IMR-90 (cell line): ENCODE data around the gene CADM1.

Source experiments
- BHLHE40 ChIP-seq: fragments of 150-350 bp; IDR thresholded peaks from 2 replicates; pipeline ENCODE4 v1.6.1; 2016; ENCODE audit warnings: mild to moderate bottlenecking, low read depth, low read length
- CEBPB ChIP-seq: IDR thresholded peaks from 2 replicates; pipeline ENCODE4 v1.6.1; 2012; ENCODE audit warnings: low read depth, low read length, improper control_type of control experiment
- CHD1 ChIP-seq: IDR thresholded peaks from 2 replicates; pipeline ENCODE4 v1.6.1; 2012; ENCODE audit warnings: low read depth, low read length, improper control_type of control experiment
- CTCF ChIP-seq: conservative IDR thresholded peaks from 2 replicates; pipeline ENCODE4 v1.5.1; 2012; ENCODE audit warnings: mild to moderate bottlenecking, low read depth, low read length, improper control_type of control experiment
- MAFK ChIP-seq: IDR thresholded peaks from 2 replicates; pipeline ENCODE4 v1.6.1; 2012; ENCODE audit warnings: low read depth, low read length, improper control_type of control experiment
- MAZ ChIP-seq: IDR thresholded peaks from 2 replicates; pipeline ENCODE4 v1.6.1; 2012; ENCODE audit warnings: low read depth, mild to moderate bottlenecking, low read length, improper control_type of control experiment, moderate library complexity, borderline replicate concordance
- POLR2A ChIP-seq: IDR thresholded peaks from 2 replicates; pipeline ENCODE4 v1.6.1; 2012; ENCODE audit warnings: mild to moderate bottlenecking, low read depth, low read length
- RAD21 ChIP-seq: IDR thresholded peaks from 2 replicates; pipeline ENCODE4 v1.6.1; 2012; ENCODE audit warnings: low read length, improper control_type of control experiment
- RCOR1 ChIP-seq: IDR thresholded peaks from 2 replicates; pipeline ENCODE4 v1.6.1; 2012; ENCODE audit warnings: mild to moderate bottlenecking, low read length, improper control_type of control experiment; ENCODE audit not compliant: insufficient replicate concordance
- SMC3 ChIP-seq: fragments of 150-350 bp; IDR thresholded peaks from 2 replicates; pipeline ENCODE4 v1.6.1; 2016; ENCODE audit warnings: low read depth, mild to moderate bottlenecking, antibody characterized with exemption, low read length, moderate library complexity
- USF2 ChIP-seq: fragments of 150-350 bp; IDR thresholded peaks from 2 replicates; pipeline ENCODE4 v1.6.1; 2017; ENCODE audit warnings: mild to moderate bottlenecking, antibody characterized with exemption, low read length, low read depth
- TF ChIP-seq, protein P1 (sequence below): fragments of 150-350 bp; IDR thresholded peaks from 2 replicates; pipeline ENCODE4 v1.6.1; 2016; ENCODE audit warnings: low read depth, mild to moderate bottlenecking, low read length, moderate library complexity, borderline replicate concordance

DNA sequence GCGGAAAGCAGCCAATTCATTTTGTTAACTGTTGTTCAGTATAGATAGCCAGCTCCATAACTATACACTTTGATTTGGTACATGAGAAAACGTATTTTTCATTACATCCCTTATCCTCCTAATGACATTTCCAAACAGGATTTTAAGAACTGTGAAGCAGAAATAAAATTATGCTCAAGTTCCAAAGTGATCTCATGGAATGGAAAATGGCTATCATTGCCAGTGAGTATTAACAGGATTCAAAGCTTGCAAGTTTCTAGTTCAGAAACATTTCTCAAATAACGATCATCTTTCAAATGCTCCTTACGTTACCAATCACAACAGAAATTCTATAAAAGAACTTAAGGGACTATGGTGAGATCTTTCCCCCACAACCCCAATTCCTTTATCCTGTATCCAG, 53.7 kb downstream of the CADM1 start:
- no peak for TF ChIP-seq POLR2A
- TF ChIP-seq CTCF = no peak
- TF ChIP-seq CEBPB = no peak
- no peak for TF ChIP-seq BHLHE40
- no peak for TF ChIP-seq SMC3
- TF ChIP-seq RAD21 = no peak
- no peak for TF ChIP-seq MAFK
- TF ChIP-seq, protein P1, sequence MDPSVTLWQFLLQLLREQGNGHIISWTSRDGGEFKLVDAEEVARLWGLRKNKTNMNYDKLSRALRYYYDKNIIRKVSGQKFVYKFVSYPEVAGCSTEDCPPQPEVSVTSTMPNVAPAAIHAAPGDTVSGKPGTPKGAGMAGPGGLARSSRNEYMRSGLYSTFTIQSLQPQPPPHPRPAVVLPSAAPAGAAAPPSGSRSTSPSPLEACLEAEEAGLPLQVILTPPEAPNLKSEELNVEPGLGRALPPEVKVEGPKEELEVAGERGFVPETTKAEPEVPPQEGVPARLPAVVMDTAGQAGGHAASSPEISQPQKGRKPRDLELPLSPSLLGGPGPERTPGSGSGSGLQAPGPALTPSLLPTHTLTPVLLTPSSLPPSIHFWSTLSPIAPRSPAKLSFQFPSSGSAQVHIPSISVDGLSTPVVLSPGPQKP = no peak
- TF ChIP-seq CHD1 = no peak
- no peak for TF ChIP-seq MAZ
- no peak for TF ChIP-seq USF2
- TF ChIP-seq RCOR1 = no peak
